Sigmoid colon (tissue), 4 donors: ENCODE data around the gene CCDC78.

ENCODE experiments used
- EP300 ChIP-seq, 4 donors: sonication (generic); formaldehyde crosslinking; IDR thresholded peaks; one replicate each; pipeline ENCODE4 v1.6.1; 2017; ENCODE audit warnings: antibody characterized with exemption in 4 of 4
- POLR2A ChIP-seq, 2 donors: fragments of 450-650 bp; IDR thresholded peaks; one replicate each; pipeline ENCODE4 v1.6.1; 2016; ENCODE audit warnings: antibody characterized with exemption in 2 of 2, mild to moderate bottlenecking in 2 of 2, moderate library complexity in 2 of 2
- POLR2AphosphoS5 ChIP-seq, 4 donors: sonication (generic); formaldehyde crosslinking; IDR thresholded peaks; one replicate each; pipeline ENCODE4 v1.6.1; 2017; ENCODE audit warnings: antibody characterized with exemption in 4 of 4
- TF ChIP-seq, protein P1 (sequence below), 4 experiments: fragments of 450-650 bp in 3 of 4; fragments of 200-600 bp in 1 of 4; IDR thresholded peaks; one replicate each; pipeline ENCODE4 v1.5.1; 2016 to 2019; ENCODE audit warnings: antibody characterized with exemption in 4 of 4, mild to moderate bottlenecking in 3 of 4, moderate library complexity in 2 of 4

GRCh38 chr16:721765-722540, 4.3 kb downstream of the CCDC78 start:
- TF ChIP-seq, protein P1, sequence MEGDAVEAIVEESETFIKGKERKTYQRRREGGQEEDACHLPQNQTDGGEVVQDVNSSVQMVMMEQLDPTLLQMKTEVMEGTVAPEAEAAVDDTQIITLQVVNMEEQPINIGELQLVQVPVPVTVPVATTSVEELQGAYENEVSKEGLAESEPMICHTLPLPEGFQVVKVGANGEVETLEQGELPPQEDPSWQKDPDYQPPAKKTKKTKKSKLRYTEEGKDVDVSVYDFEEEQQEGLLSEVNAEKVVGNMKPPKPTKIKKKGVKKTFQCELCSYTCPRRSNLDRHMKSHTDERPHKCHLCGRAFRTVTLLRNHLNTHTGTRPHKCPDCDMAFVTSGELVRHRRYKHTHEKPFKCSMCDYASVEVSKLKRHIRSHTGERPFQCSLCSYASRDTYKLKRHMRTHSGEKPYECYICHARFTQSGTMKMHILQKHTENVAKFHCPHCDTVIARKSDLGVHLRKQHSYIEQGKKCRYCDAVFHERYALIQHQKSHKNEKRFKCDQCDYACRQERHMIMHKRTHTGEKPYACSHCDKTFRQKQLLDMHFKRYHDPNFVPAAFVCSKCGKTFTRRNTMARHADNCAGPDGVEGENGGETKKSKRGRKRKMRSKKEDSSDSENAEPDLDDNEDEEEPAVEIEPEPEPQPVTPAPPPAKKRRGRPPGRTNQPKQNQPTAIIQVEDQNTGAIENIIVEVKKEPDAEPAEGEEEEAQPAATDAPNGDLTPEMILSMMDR (IDR thresholded peaks at IDR 0.05), result no peak
- TF ChIP-seq POLR2A (IDR thresholded peaks at IDR 0.05) (no peak), POLR2AphosphoS5 (IDR thresholded peaks at IDR 0.05) (no peak), EP300 (IDR thresholded peaks at IDR 0.05) (no peak)
